K562 (cell line): ENCODE data around the gene RSRP1. TPM values are rescaled to one million over a fixed set of nuclear protein-coding genes. Genes with fewer than 3 reads are reported as not detected.
A peak's percentile ranks its signal among the peaks of the same experiment; 100 is the strongest.

Experiments
- ATF6 ChIP-seq: sonication (generic); formaldehyde crosslinking; IDR thresholded peaks from 2 replicates; pipeline ENCODE4 v1.4.0; 2020; ENCODE audit warnings: mild to moderate bottlenecking, missing genetic modification reagents
- BRD4 ChIP-seq: fragments of 200-600 bp; sonication (generic); IDR thresholded peaks from 2 replicates; pipeline ENCODE4 v1.6.1; 2017; ENCODE audit warnings: inconsistent platforms
- FOXJ3 ChIP-seq: sonication (generic); formaldehyde crosslinking; IDR thresholded peaks from 2 replicates; pipeline ENCODE4 v1.4.0; 2020; ENCODE audit warnings: mild to moderate bottlenecking, missing genetic modification reagents
- ILK ChIP-seq: fragments of 450-650 bp; IDR thresholded peaks from 2 replicates; pipeline ENCODE4 v1.6.1; 2016; ENCODE audit warnings: missing genetic modification characterization, low read depth, mild to moderate bottlenecking, missing compliant biosample characterization, moderate library complexity, borderline replicate concordance
- MEF2D ChIP-seq: conservative IDR thresholded peaks from 2 replicates; pipeline ENCODE4 v1.6.1; 2016; ENCODE audit warnings: low read depth, missing genetic modification characterization, missing compliant biosample characterization
- NR2C1 ChIP-seq, 2 experiments: fragments of 450-650 bp; IDR thresholded peaks; 2 replicates each; pipeline ENCODE4 v1.6.1; 2017; ENCODE audit warnings: mild to moderate bottlenecking in 2 of 2, antibody characterized with exemption in 1 of 2, inconsistent platforms in 1 of 2, missing compliant biosample characterization in 1 of 2, missing genetic modification characterization in 1 of 2
- POLR2AphosphoS2 ChIP-seq: IDR thresholded peaks from 2 replicates; pipeline ENCODE4 v1.6.1; 2012; ENCODE audit warnings: low read length, improper control_type of control experiment
- RNF2 ChIP-seq: sonication (generic); IDR thresholded peaks from 2 replicates; pipeline ENCODE4 v1.6.1; 2016
- RNF219 ChIP-seq: fragments of 250-450 bp; sonication (Bioruptor Pico); IDR thresholded peaks from 2 replicates; pipeline ENCODE4 v1.5.0; 2022; ENCODE audit warnings: mild to moderate bottlenecking
- ZNF184 ChIP-seq: sonication (generic); formaldehyde crosslinking; IDR thresholded peaks from 2 replicates; pipeline ENCODE4 v1.5.0; 2020; ENCODE audit warnings: missing genetic modification reagents
- ZNF431 ChIP-seq: sonication (generic); formaldehyde crosslinking; IDR thresholded peaks from 2 replicates; pipeline ENCODE4 v1.8.0; 2022; ENCODE audit warnings: mild to moderate bottlenecking, missing genetic modification reagents
- ZNF696 ChIP-seq: fragments of 250-450 bp; sonication (Bioruptor Pico); conservative IDR thresholded peaks from 2 replicates; pipeline ENCODE4 v1.4.0; 2020; ENCODE audit warnings: mild to moderate bottlenecking, moderate library complexity
- polyA plus RNA-seq, 8 experiments: library from polyadenylated mRNA; depleted of rRNA in 4 of 8; stranded (reverse) in 5 of 8; unstranded in 3 of 8; fragments of >200 nt; fragmentation: Nextera tagmentation in 2 of 8; fragmentation: Illumina TruSeq in 1 of 8; extraction: Ambion mirVana in 2 of 8; extraction: Trizol in 1 of 8; gene quantifications; 2 replicates each; pipeline versions ENCODE4 v1.2.1 to v1.2.3, GENCODE V29; 2011 to 2014; ENCODE audit warnings: inconsistent platforms in 1 of 8, missing spikeins in 1 of 8
- total RNA-seq, 7 experiments: library from RNA; depleted of rRNA in 6 of 7; stranded (reverse); fragments of >200 nt in 6 of 7; fragmentation: Illumina TruSeq in 2 of 7; extraction: Trizol in 2 of 7; gene quantifications; 2 replicates each; pipeline versions ENCODE4 v1.2.1 to v1.2.3, GENCODE V29; 2011 to 2021; ENCODE audit warnings: low replicate concordance in 1 of 7
- TF ChIP-seq, protein P1 (sequence below), 2 experiments: fragments of 200-800 bp in 1 of 2; sonication (Bioruptor generic) in 1 of 2; sonication (generic) in 1 of 2; formaldehyde crosslinking in 1 of 2; IDR thresholded peaks in 1 of 2; conservative IDR thresholded peaks in 1 of 2; 2 replicates each; pipeline versions ENCODE4 v1.5.0 to v1.6.1; 2016 to 2020; ENCODE audit warnings: missing compliant biosample characterization in 1 of 2, missing genetic modification characterization in 1 of 2, missing genetic modification reagents in 1 of 2
- TF ChIP-seq, protein P2 (sequence below): fragments of 450-650 bp; formaldehyde crosslinking; IDR thresholded peaks from 2 replicates; pipeline ENCODE4 v1.4.0; 2022; ENCODE audit warnings: missing genetic modification characterization
- TF ChIP-seq, protein P3 (sequence below): fragments of 200-800 bp; sonication (Bioruptor generic); IDR thresholded peaks from 2 replicates; pipeline ENCODE4 v1.6.1; 2017; ENCODE audit warnings: missing genetic modification characterization, missing compliant biosample characterization

RSRP1 gene
- total and polyA plus RNA-seq, 9 of the 15 experiments (the other 6 are each of a cell fraction or from before 2014, with no cell fraction given): 27.2 to 283 (median 146) TPM

DNA sequence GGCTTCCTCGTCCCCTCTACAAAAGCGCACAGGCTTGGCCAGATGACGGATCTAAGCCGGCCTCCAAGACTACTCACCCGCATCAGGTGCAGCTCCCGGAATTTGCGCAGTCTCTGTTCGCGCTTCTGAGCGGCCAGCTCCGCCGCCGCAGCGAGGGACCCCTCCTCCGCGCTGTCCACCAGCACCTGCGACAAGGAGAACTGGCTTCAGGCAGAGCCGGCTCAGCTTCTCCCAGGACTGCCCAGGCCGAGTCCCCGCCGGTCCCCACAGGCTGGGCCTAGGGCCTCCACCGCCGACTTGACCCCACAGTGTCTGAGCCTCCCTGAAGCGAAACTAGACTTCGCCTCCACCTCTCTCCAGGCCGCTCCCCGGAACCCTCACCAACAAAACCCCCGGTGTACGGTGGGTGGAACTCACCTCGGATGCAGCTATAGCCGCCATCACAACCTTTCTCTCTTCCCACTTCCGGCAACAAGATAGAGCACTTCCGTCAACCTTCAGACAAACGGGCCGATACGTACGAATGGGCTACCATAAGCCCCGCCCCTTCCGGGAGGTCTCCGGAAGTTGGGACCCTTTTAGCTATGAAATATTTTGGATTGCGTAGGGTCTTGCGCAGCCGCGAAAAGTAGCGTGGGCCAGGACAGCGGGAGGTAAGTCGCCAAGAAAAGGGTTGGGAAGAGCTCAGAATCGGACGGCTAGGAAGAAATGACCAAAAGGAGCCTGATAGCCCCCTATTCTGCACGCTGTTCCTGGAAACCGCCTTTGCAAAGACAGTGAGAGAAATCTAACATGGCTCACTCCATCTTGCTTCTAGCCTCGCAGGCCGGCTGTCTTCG, 15.0 kb downstream of the RSRP1 start, which contains the start of gene SYF2 (continued):
- TF ChIP-seq, protein P1, sequence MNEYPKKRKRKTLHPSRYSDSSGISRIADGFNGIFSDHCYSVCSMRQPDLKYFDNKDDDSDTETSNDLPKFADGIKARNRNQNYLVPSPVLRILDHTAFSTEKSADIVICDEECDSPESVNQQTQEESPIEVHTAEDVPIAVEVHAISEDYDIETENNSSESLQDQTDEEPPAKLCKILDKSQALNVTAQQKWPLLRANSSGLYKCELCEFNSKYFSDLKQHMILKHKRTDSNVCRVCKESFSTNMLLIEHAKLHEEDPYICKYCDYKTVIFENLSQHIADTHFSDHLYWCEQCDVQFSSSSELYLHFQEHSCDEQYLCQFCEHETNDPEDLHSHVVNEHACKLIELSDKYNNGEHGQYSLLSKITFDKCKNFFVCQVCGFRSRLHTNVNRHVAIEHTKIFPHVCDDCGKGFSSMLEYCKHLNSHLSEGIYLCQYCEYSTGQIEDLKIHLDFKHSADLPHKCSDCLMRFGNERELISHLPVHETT (CRISPR knock-in tag; conservative IDR thresholded peaks at IDR 0.05 in 1 of 2, IDR thresholded peaks at IDR 0.05 in 1 of 2): peak in 1 of 2 experiments; percentile 84; a peak in 2 of 4 replicates
- no peak for TF ChIP-seq ZNF184 (CRISPR knock-in tag)
- TF ChIP-seq NR2C1 (IDR thresholded peaks at IDR 0.05): no peak; the same call in 1 of the 2 replicates
- peak; percentile 77 for TF ChIP-seq NR2C1 (tag; IDR thresholded peaks at IDR 0.05)
- TF ChIP-seq POLR2AphosphoS2: no peak; the same call in 1 of the 2 replicates
- peak; percentile 84; the same call in 1 of the 2 replicates for TF ChIP-seq ATF6 (CRISPR knock-in tag)
- TF ChIP-seq ZNF431 (CRISPR knock-in tag): peak; percentile 78
- no peak for TF ChIP-seq FOXJ3 (CRISPR knock-in tag)
- TF ChIP-seq, protein P2, sequence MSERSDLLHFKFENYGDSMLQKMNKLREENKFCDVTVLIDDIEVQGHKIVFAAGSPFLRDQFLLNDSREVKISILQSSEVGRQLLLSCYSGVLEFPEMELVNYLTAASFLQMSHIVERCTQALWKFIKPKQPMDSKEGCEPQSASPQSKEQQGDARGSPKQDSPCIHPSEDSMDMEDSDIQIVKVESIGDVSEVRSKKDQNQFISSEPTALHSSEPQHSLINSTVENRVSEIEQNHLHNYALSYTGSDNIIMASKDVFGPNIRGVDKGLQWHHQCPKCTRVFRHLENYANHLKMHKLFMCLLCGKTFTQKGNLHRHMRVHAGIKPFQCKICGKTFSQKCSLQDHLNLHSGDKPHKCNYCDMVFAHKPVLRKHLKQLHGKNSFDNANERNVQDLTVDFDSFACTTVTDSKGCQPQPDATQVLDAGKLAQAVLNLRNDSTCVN (CRISPR knock-in tag): 0 out of 2 replicates have a peak, but pooled peaks have one; percentile 54
- TF ChIP-seq MEF2D: 0 out of 2 replicates have a peak, but pooled peaks have one; percentile 76
- TF ChIP-seq, protein P3, sequence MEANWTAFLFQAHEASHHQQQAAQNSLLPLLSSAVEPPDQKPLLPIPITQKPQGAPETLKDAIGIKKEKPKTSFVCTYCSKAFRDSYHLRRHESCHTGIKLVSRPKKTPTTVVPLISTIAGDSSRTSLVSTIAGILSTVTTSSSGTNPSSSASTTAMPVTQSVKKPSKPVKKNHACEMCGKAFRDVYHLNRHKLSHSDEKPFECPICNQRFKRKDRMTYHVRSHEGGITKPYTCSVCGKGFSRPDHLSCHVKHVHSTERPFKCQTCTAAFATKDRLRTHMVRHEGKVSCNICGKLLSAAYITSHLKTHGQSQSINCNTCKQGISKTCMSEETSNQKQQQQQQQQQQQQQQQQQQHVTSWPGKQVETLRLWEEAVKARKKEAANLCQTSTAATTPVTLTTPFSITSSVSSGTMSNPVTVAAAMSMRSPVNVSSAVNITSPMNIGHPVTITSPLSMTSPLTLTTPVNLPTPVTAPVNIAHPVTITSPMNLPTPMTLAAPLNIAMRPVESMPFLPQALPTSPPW (CRISPR knock-in tag): no peak
- TF ChIP-seq RNF219 (CRISPR knock-in tag): no peak
- TF ChIP-seq RNF2: 0 out of 2 replicates have a peak, but pooled peaks have one; percentile 40
- no peak for TF ChIP-seq ZNF696 (CRISPR knock-in tag)
- peak; percentile 50 for TF ChIP-seq BRD4
- 0 out of 2 replicates have a peak, but pooled peaks have one; percentile 14 for TF ChIP-seq ILK (tag)
